Cardiac fibroblast (primary cell): ENCODE data around the gene COL6A3.

ENCODE experiments used
- DNase-seq, 2 donors: peaks; one replicate each; pipeline versions ENCODE4 v3.0.0 to v3.0.0-alpha.2; 2010; ENCODE audit warnings: low read depth in 2 of 2
- H3K4me3 ChIP-seq, 2 donors: replicated peaks in 1 of 2; 1 replicate in 1 of 2; 2 replicates in 1 of 2; pipeline ENCODE4 v1.5.1; 2011; ENCODE audit warnings: low read depth in 2 of 2, low read length in 2 of 2, mild to moderate bottlenecking in 2 of 2, moderate library complexity in 1 of 2
- TF ChIP-seq, protein P1 (sequence below): IDR thresholded peaks from one replicate; pipeline ENCODE4 v1.5.1; 2011; ENCODE audit warnings: low read depth, mild to moderate bottlenecking, low read length, inconsistent platforms

COL6A3 gene

DNA sequence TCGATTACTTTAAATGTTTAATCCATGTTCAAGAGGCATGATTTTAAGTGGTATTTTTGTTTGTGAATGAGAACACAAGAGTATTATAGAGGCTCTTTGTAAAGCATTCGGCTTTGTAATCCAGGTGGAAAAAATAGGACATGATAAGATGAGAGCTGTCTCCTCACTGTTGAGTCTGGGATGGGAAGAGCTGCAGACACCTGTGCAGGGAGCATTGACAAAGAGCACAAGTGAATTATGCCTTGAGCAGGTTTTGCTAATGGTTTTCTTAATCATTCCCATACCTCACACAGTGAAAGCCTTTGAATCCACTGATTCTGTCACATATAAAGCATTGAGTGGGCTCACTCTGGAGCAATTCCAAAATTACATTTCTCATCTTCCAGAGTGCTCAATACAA lies 9.6 kb downstream of the COL6A3 start:
- no peak overlapping the region for H3K4me3 ChIP-seq
- TF ChIP-seq, protein P1, sequence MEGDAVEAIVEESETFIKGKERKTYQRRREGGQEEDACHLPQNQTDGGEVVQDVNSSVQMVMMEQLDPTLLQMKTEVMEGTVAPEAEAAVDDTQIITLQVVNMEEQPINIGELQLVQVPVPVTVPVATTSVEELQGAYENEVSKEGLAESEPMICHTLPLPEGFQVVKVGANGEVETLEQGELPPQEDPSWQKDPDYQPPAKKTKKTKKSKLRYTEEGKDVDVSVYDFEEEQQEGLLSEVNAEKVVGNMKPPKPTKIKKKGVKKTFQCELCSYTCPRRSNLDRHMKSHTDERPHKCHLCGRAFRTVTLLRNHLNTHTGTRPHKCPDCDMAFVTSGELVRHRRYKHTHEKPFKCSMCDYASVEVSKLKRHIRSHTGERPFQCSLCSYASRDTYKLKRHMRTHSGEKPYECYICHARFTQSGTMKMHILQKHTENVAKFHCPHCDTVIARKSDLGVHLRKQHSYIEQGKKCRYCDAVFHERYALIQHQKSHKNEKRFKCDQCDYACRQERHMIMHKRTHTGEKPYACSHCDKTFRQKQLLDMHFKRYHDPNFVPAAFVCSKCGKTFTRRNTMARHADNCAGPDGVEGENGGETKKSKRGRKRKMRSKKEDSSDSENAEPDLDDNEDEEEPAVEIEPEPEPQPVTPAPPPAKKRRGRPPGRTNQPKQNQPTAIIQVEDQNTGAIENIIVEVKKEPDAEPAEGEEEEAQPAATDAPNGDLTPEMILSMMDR = no peak

DNA sequence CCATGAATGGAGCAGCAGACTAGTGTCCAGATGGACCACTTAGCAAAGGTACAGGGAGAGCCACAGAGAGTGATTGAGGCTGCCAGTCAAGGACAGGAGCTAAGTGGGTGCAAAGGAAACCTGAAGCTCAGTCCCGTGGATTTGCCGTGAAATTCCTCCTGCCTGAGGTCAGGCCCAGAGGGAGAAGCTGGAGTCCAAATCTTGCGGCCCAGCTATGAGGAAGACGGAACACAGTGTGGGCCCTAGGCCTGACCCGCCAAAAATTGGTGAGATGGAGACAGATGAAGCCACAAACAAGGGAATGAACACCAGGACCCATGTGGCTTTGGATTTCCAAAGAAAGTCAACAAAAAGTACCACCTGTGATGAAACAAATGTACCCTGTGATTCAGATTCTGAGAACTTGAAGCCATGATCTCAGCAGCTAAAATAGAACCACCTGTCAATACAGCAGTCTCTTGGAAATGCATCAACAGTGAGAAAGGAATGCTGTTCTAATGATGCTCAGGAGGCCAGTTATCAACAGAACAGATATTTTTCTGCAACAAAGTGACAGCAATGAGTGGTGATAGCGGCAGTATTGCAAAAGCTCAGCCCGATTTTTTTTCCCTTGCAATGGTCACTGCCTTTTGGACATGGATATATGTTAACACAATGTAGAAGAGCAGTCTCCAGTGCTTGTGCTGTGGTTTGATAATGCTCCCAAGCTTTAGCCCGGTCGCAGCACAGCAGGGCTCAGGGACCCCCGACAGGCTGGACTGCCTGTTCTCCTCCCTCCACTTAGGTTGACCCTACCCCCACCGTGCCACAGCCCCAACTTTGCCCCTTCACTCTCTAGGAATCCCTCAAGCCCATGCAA lies 10.7 kb downstream of the COL6A3 start:
- no peak overlapping the region for H3K4me3 ChIP-seq
- peak; percentile 81 to 84 for DNase-seq
- TF ChIP-seq, protein P1 = no peak

More for the DNA sequence above, 9.6 kb downstream of the COL6A3 start:
- DNase-seq = peak in 1 of 2 donors; percentile 35

DNA sequence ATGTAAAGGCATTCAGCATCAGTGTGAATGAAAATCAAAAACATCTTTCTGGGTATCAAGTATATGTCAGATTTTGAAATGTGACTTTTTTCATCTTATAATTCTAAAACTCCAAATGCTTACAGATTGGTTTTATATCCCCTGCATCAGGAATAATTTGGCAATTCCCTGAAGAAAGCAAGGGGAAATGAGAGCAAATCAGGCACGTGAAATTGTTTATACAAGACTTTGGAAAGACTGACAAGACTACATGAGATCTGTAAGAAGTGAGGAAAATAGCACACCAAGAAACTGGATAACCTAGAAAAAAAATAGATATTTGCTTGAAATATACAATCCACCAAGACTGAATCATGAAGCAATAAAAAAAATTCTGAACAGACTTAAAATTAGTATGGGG lies 13.8 kb downstream of the COL6A3 start:
- no peak for DNase-seq
- TF ChIP-seq, protein P1 = no peak
- no peak overlapping the region for H3K4me3 ChIP-seq

DNA sequence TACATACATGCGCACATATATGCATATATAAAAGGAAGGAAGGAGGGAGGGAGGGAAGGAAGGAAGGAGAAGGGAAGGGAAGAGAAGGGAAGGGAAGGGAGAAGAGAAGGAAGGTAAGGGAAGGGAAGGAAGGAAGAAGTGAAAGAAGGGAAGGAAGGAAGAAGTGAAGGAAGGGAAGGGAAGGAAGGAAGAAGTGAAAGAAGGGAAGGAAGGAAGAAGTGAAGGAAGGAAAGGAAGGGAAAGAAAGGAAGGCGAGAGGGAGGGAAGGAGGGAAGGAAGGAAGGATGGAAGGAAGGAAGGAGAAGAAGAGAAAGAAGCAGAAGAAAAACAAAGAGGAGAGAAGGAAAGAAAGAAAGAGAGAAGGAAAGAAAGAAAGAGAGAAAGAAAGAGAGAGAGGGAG lies 16.9 kb downstream of the COL6A3 start:
- no peak for DNase-seq
- TF ChIP-seq, protein P1 = no peak
- no peak overlapping the region for H3K4me3 ChIP-seq

DNA sequence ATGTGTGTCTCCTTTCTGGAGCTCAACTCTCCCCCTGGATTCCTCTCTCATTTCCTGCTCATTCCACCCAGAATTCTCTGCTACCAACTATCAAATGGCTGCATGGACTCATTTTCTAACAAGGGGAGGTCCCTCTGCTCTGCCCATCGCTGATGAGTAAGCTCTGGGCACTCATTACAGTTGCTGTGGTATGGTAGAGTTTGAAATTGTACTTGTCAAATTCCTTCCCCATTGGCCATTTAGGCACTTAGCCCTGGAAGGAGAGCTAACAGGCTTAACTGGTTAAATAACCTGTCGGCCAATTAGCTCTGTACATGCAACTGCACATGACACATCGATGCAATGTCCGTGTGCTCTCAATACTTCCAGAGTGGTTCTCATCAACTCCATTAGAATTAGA lies 20.4 kb downstream of the COL6A3 start:
- H3K4me3 ChIP-seq = no peak overlapping the region
- TF ChIP-seq, protein P1 = no peak
- no peak for DNase-seq

DNA sequence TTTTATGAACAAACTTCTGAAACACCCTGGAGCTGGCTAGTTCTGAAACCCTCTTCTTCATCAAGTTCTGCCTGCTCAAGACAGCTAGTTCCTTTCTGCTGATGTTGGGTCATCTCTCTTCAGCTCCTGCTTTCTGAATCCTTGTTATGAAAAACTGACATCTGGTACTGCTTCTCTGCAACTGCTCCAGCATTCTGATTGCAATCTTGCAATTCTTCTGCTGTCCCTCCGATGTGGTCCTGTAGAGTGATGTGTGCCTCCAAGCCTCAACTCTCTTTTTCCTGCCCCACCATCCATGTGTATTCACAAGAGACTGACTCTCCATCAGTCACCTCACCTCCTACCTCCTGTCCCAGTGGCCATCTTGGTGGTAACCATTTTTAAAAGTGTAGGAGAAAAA lies 21.8 kb downstream of the COL6A3 start:
- H3K4me3 ChIP-seq = no peak overlapping the region
- no peak for DNase-seq
- TF ChIP-seq, protein P1 = no peak
